Ascending aorta (tissue), 2 donors: ENCODE measurements around the gene TOM1L2. TPM values are rescaled to one million over a fixed set of nuclear protein-coding genes. Genes with fewer than 3 reads are reported as not detected.
A peak's percentile ranks its signal among the peaks of the same experiment; 100 is the strongest.
"Not testable (repeated sequence)": the region's sequence is repeated elsewhere in the genome, so short reads cannot be mapped to it uniquely, and the experiment has no call there.

Source experiments
- DNase-seq, 2 donors: peaks; one replicate each; pipeline ENCODE4 v3.0.0-alpha.2; 2019; ENCODE audit warnings: low spot score in 2 of 2
- H3K27ac ChIP-seq, 2 donors: fragments of 200-600 bp; sonication (generic); one replicate each; pipeline ENCODE4 v1.5.1; 2016 to 2017; ENCODE audit warnings: mild to moderate bottlenecking in 1 of 2
- H3K27me3 ChIP-seq: fragments of 200-600 bp; sonication (generic); one replicate; pipeline ENCODE4 v1.5.1; 2017
- H3K36me3 ChIP-seq, 2 donors: fragments of 200-600 bp; sonication (generic); one replicate each; pipeline ENCODE4 v1.5.1; 2016
- H3K4me1 ChIP-seq, 2 donors: fragments of 200-600 bp; sonication (generic); one replicate each; pipeline ENCODE4 v1.5.1; 2016 to 2017; ENCODE audit warnings: mild to moderate bottlenecking in 1 of 2
- H3K4me3 ChIP-seq, 2 donors: fragments of 200-600 bp; sonication (generic); one replicate each; pipeline ENCODE4 v1.5.1; 2016 to 2017; ENCODE audit warnings: mild to moderate bottlenecking in 1 of 2
- H3K9me3 ChIP-seq, 2 donors: fragments of 200-600 bp; sonication (generic); one replicate each; pipeline ENCODE4 v1.5.1; 2016
- intact Hi-C: fragments of 100-400 bp; cut with DNase I; formaldehyde crosslinking; loops from one replicate; pipeline ENCODE4 v1.15.1; 2023
- total RNA-seq: library from RNA; depleted of rRNA; stranded (reverse); fragments of >200 nt; gene quantifications from one replicate; pipeline ENCODE4 v1.1.0, GENCODE V29; 2016
- TF ChIP-seq, protein P1 (sequence below), 3 experiments: fragments of 200-600 bp in 2 of 3; fragments of 450-650 bp in 1 of 3; sonication (generic) in 2 of 3; IDR thresholded peaks; one replicate each; pipeline ENCODE4 v1.5.1; 2016 to 2019; ENCODE audit warnings: antibody characterized with exemption in 3 of 3, mild to moderate bottlenecking in 1 of 3, moderate library complexity in 1 of 3

The TOM1L2 gene
- total RNA-seq, 1 donor from 2014 or later: 39.0 TPM

- no peaks in the 10 kb centered on the region for H3K9me3 ChIP-seq
- no peak for DNase-seq
- peaks cover 5 to 29% of the 10 kb centered on the region in 2 donors for H3K4me1 ChIP-seq
- H3K36me3 ChIP-seq: no peaks in the 10 kb centered on the region
- no peaks in the 10 kb centered on the region for H3K27me3 ChIP-seq
- no peak overlapping the region for H3K4me3 ChIP-seq
- TF ChIP-seq, protein P1, sequence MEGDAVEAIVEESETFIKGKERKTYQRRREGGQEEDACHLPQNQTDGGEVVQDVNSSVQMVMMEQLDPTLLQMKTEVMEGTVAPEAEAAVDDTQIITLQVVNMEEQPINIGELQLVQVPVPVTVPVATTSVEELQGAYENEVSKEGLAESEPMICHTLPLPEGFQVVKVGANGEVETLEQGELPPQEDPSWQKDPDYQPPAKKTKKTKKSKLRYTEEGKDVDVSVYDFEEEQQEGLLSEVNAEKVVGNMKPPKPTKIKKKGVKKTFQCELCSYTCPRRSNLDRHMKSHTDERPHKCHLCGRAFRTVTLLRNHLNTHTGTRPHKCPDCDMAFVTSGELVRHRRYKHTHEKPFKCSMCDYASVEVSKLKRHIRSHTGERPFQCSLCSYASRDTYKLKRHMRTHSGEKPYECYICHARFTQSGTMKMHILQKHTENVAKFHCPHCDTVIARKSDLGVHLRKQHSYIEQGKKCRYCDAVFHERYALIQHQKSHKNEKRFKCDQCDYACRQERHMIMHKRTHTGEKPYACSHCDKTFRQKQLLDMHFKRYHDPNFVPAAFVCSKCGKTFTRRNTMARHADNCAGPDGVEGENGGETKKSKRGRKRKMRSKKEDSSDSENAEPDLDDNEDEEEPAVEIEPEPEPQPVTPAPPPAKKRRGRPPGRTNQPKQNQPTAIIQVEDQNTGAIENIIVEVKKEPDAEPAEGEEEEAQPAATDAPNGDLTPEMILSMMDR (IDR thresholded peaks at IDR 0.05): no peak
- intact Hi-C loops: no loop called here
- peak overlapping the region; percentile 43 to 72 for H3K27ac ChIP-seq
Observed at GRCh38 chr17:17942846-17943245, 29.4 kb downstream of the TOM1L2 start.

- Histone ChIP-seq H3K36me3 (no peaks in the 10 kb centered on the region), H3K9me3 (no peaks in the 10 kb centered on the region), H3K4me3 (no peak overlapping the region), H3K4me1 (peaks cover 5 to 29% of the 10 kb centered on the region in 2 donors), H3K27me3 (no peaks in the 10 kb centered on the region), H3K27ac (peak overlapping the region; percentile 43 to 44)
- intact Hi-C loops: no loop called here
- TF ChIP-seq, protein P1 (IDR thresholded peaks at IDR 0.05): no peak
- DNase-seq: no peak
Observed at GRCh38 chr17:17941015-17941414, 31.2 kb downstream of the TOM1L2 start.

DNA sequence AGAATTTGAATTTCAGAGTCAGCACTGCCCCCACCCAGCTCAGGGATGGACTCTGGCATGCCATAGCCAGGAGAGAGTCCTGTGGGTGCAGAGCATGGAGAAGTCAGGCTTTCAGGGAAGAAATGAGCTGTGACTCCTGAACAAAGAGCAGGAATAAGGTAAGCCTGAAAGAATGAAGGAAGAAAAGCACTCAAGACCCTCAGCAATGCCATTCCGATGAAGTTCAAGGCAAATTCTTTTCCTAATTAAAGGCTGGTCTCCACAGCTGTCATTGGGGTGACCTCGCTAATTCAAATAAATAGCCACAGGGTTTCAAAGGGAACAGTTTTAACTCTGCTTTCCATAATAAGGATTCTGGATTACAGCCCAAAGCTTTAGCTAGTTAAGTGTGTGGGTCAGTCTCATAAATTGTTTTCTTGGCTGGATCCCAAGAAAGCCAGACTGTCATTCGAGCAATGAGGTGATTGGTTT lies 31.7 kb downstream of the TOM1L2 start:
- Histone ChIP-seq H3K4me1 (peaks cover 5 to 29% of the 10 kb centered on the region in 2 donors), H3K9me3 (no peaks in the 10 kb centered on the region), H3K36me3 (no peaks in the 10 kb centered on the region), H3K4me3 (no peak overlapping the region), H3K27ac (peak overlapping the region; percentile 21 to 44), H3K27me3 (no peaks in the 10 kb centered on the region)
- TF ChIP-seq, protein P1 (IDR thresholded peaks at IDR 0.05): no peak
- no peak for DNase-seq
- intact Hi-C loops: no loop called here

DNA sequence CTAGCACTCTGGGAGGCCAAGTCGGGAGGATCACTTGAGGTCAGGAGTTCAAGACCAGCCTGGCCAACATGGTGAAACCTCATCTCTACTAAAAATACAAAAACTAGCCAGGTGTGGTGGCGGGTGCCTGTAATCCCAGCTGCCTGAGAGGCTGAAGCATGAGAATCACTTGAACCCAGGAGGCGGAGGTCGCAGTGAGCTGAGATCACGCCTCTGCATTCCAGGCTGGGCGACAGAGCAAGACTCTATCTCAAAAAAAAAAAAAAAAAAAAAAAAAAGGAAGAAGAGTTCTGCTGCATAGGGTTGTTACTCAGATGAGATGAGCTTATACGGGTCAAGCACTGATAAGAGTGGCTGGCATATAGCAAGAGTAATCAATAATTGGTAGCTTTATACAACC lies 32.3 kb downstream of the TOM1L2 start:
- H3K36me3 ChIP-seq, H3K27me3 ChIP-seq, intact Hi-C loops, H3K9me3 ChIP-seq, DNase-seq, H3K4me3 ChIP-seq: not testable (repeated sequence)
- Histone ChIP-seq H3K27ac (peak overlapping the region in 1 of 2 donors; percentile 21), H3K4me1 (peaks cover 5 to 31% of the 10 kb centered on the region in 2 donors)

- Histone ChIP-seq H3K4me1 (peaks cover 3 to 23% of the 10 kb centered on the region in 2 donors), H3K4me3 (no peak overlapping the region), H3K36me3 (no peaks in the 10 kb centered on the region), H3K9me3 (no peaks in the 10 kb centered on the region), H3K27ac (no peak overlapping the region), H3K27me3 (no peaks in the 10 kb centered on the region)
- TF ChIP-seq, protein P1 (IDR thresholded peaks at IDR 0.05): no peak
- DNase-seq: no peak
- intact Hi-C loops: no loop called here
Observed at GRCh38 chr17:17938388-17939107, 33.7 kb downstream of the TOM1L2 start.

GRCh38 chr17:17937958-17938357 lies 34.2 kb downstream of the TOM1L2 start:
- intact Hi-C loops: no loop called here
- H3K4me1 ChIP-seq: peaks cover 0 to 18% of the 10 kb centered on the region in 2 donors
- no peak overlapping the region for H3K4me3 ChIP-seq
- TF ChIP-seq, protein P1 (IDR thresholded peaks at IDR 0.05): no peak
- H3K9me3 ChIP-seq: no peaks in the 10 kb centered on the region
- no peaks in the 10 kb centered on the region for H3K27me3 ChIP-seq
- H3K27ac ChIP-seq: no peak overlapping the region
- H3K36me3 ChIP-seq: no peaks in the 10 kb centered on the region
- DNase-seq: no peak
